GM19351 (cell line): ENCODE results near the gene DRD3.

Experiments
- ATAC-seq: cut with Tn5 transposase; IDR thresholded peaks from one replicate; pipeline ENCODE4 v1.9.1; 2021; ENCODE audit warnings: mild to moderate bottlenecking, moderate library complexity; ENCODE audit not compliant: unreplicated experiment

DRD3 gene

DNA sequence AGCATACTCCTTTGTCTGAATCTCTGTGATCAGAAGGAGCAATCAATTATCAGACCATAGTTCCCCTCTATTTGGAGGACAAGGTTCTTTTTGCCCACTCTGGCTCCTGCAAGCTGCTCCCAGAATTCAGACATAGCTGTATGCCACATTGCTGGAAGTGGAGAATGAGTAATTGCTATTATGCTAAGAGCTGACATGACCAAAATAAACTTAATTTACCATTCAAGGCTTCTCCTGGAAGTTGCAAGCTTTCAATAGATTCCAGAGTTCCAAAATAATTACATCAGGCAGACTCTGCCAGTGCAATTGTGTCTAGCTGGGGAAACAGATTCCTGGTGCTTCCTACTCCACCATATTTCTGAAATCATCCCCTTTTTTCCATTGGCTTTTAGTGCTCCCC lies 7.6 kb upstream of the DRD3 start:
- no peak for ATAC-seq

DNA sequence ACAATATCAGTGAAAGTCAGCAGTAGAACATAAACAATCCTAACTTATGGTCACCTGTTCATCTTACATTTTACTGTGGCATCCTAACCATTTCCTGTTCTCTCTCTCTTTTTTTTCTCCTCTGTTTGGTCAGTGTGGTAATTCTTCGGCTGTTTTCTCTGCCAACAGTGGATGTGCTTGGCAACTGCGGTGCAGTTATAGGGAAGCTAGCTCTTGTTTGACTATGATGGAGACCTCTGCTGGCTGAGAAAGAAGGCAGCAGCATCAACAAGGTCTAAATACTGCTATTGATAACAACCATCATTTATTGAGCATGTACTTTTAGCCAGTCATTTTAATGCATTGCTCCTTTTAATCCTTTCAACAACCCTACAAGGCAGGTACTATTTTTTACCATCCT lies 723 bp upstream of the DRD3 start:
- ATAC-seq, result no peak

DNA sequence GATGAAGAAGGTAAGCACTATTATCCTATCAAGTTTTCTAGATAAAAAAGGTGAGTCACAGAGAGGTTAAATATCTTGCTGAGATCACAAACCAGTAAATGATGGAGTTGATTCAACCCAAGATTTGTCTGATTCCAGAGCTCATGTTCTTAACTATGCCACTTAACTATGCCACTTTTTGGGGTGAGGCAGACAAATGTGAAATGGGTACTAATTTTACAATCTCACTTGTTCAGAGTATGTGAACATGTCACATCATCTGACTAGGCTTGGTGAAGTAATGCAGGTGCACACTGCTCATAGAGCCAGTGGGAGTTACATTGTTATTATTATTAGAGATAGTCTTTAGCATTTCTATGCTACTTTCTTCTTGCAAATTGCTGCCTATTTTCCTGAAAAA lies 2.0 kb downstream of the DRD3 start:
- ATAC-seq, result no peak

- ATAC-seq, result no peak
Measured at GRCh38 chr3:114176487-114176886, 2.4 kb downstream of the DRD3 start.

GRCh38 chr3:114175204-114175987 lies 3.5 kb downstream of the DRD3 start:
- ATAC-seq, result no peak

- no peak for ATAC-seq
Measured at GRCh38 chr3:114171677-114172076, 7.2 kb downstream of the DRD3 start.

DNA sequence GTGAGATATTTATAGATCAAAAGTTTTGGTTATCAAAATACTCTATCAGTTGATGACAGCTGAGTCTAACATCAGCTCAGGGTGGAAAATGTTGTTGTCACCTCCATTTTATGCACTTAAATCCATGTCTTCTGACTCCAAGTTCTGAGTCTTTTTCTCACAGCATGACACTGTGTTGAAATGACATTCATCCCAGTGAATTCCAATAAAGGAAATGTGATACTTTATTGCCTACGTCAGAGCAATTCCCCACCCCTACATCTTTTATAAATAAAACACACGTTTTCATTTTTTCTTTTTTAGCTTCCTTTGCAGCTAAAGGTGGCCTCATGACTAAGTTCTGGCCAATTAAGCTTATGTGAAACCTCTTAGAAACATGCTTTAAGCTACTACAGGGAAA lies 10.7 kb downstream of the DRD3 start:
- no peak for ATAC-seq

DNA sequence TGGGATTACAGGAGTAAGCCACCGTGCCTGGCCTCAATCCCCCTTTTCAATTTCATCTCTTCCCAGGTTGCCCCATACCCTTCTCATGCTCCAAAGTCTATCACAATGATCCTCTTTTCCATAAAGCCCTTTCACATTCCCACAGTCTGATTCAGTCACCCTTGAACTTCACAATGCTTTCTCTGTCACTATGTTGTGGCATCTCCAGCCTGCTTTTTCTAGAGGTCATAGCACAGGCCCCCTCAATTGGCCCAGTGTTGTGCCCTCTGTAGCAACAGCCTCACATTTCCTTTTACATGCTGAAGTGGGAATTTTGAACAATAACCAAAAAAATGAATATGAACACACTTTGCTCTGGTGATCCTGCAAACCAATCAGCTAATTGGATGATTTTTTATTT lies 21.5 kb downstream of the DRD3 start:
- ATAC-seq, result no peak

DNA sequence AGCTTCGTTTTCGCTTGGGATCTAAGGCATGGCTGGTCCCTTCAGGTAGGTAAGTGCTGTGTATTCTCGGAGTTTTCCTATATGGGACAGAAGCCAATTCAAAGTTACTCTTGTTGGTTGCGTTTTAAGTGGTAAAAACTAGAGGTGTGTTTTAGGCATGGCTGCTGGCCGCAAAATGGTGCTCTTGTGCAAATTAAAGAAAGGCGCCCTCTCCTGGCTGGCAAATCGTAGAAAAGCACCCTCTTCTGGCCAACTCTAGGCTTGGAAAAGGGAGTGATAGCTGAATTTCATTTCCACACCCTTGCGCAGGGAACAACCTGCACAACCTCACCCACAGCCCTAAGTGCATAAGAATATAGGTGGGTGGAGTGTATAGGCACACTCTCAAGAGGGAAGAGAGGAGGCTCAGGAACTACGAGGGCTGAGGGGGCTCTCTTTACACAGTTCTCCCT lies 23.5 kb downstream of the DRD3 start:
- ATAC-seq, result no peak

DNA sequence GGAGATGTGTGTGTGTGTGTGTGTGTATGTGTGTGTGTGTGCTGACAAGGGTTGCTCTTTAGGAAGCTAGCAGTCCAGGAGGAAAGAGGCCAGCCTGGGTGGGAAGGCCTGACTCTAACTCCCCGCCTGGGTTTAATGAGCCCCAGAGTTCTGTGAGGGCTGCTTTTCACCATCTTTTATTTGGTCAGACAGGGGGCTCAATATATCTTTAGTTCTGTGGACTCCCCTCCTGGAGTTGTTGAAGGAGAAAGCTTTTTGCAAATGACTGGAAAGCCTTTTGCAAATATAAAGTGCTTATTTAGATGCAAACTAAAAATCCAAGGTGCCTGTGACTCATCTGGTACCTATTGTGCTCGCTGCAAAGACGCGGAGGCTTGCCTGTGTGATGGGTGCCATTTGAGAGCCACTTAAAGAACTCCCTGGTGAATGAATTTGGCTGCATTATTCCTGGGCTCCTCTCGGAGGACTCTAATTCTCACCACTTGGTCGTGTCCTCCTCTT lies 24.5 kb downstream of the DRD3 start:
- ATAC-seq, result no peak

GRCh38 chr3:114152519-114153151 lies 26.2 kb downstream of the DRD3 start:
- peak; percentile 95 for ATAC-seq

DNA sequence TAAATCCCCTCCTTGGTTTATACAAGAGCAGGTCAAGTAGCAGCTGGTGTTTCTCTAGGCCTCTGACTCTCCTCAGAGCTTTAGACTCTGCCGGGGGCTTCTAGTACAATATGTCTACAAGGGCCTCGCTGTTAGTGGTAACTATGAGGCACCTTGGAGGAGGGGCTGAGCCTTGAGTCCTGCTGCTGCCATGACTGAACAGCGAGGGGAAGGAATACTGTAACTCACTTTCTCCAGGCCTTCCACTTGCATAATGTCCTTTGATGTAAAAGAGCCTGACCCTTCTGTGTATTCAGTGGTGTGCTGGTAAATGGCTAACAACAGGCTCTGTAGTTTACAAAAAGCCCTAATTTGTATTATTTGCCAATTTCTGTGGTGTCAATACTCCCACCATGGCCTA lies 27.8 kb downstream of the DRD3 start:
- no peak for ATAC-seq

DNA sequence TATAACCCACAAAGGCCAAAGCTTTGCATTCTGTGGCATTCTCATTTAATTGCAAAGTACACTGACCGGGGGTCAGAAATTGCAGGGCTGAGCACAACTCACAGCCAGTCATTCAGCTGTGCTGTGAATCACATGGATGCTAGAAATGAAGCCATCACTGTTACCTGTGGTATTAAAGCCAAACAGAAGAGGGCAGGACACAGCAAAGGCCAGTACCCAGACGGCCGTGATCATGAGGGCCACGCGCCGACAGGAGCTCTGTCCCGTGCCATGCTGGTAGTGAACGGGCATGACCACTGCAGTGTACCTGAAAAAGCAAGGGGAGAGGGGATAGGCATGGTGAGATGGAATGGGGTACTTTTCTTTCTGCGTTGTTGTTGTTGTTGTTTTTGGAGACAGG lies 31.6 kb downstream of the DRD3 start:
- ATAC-seq, result no peak

GRCh38 chr3:114144909-114145688 lies 33.8 kb downstream of the DRD3 start:
- peak; percentile 57 for ATAC-seq

- no peak for ATAC-seq
Measured at GRCh38 chr3:114143817-114144216, 35.0 kb downstream of the DRD3 start.

GRCh38 chr3:114139836-114140235 lies 39.0 kb downstream of the DRD3 start:
- no peak for ATAC-seq

- no peak for ATAC-seq
Measured at GRCh38 chr3:114133947-114134346, 44.9 kb downstream of the DRD3 start.

- no peak for ATAC-seq
Measured at GRCh38 chr3:114132500-114132899, 46.4 kb downstream of the DRD3 start.

DNA sequence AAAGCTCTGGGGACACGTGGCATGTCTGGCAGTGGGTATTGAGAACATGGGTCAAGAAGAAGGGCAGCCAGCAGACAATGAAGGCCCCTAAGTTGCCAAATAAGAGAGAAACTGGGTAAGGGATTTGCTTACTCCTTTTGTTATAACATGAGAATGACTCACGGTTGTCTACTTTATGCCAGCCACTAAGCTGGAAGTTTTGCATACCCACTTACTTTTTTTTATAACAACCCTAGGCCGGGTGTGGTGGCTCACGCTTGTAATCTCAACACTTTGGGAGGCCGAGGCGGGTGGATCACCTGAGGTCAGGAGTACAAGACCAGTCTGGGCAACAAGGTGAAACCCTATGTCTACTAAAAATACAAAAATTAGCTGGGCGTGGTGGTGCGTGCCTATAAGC lies 50.0 kb downstream of the DRD3 start:
- no peak for ATAC-seq

- ATAC-seq, result no peak
Measured at GRCh38 chr3:114128231-114128630, 50.6 kb downstream of the DRD3 start.

DNA sequence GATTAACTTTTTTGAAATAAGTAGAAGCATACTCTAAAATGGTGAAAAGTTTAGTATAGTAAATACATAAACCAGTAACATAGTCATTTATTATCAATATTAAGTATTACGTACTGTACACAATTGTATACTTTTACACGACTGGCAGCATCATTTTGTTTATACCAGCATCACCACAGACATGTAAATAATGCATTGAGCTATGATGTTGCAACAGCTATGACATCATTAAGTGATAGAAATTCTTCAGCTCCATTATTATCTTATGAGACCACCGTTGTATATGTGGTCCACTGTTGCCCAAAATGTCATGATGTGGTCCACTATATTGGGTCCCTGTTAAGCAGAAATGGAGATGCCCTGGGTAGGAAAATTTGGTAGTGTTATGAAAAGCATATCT lies 51.3 kb downstream of the DRD3 start:
- no peak for ATAC-seq

GRCh38 chr3:114126461-114126860 lies 52.4 kb downstream of the DRD3 start:
- no peak for ATAC-seq
